H9 (cell line): ENCODE results near the gene GINM1. TPM values are rescaled to one million over a fixed set of nuclear protein-coding genes. Genes with fewer than 3 reads are reported as not detected.

Source experiments
- DNase-seq: peaks from one replicate; pipeline ENCODE4 v3.0.0-alpha.2; 2017
- H2AFZ ChIP-seq: one replicate; pipeline ENCODE4 v1.6.1; 2013; ENCODE audit warnings: mild to moderate bottlenecking, low read length, control low read depth, moderate library complexity
- H2AK5ac ChIP-seq: 2 replicates; pipeline ENCODE4 v1.6.1; 2013; ENCODE audit warnings: low read length, control low read depth, mixed read lengths; ENCODE audit not compliant: insufficient read length
- H2BK120ac ChIP-seq: one replicate; pipeline ENCODE4 v1.6.1; 2013; ENCODE audit warnings: low read depth, mild to moderate bottlenecking, low read length, control low read depth, inconsistent platforms; ENCODE audit not compliant: poor library complexity, severe bottlenecking
- H2BK12ac ChIP-seq: 2 replicates; pipeline ENCODE4 v1.6.1; 2013; ENCODE audit warnings: low read length, control low read depth, mixed read lengths, low read depth; ENCODE audit not compliant: insufficient read length
- H2BK15ac ChIP-seq: 2 replicates; pipeline ENCODE4 v1.6.1; 2013; ENCODE audit warnings: low read depth, low read length, control low read depth
- H2BK20ac ChIP-seq: one replicate; pipeline ENCODE4 v1.6.1; 2013; ENCODE audit warnings: low read depth, mild to moderate bottlenecking, low read length, control low read depth, inconsistent platforms; ENCODE audit not compliant: poor library complexity, severe bottlenecking
- H2BK5ac ChIP-seq: 2 replicates; pipeline ENCODE4 v1.6.1; 2013; ENCODE audit warnings: low read length, control low read depth, mixed read lengths; ENCODE audit not compliant: insufficient read length
- H3K14ac ChIP-seq: 2 replicates; pipeline ENCODE4 v1.6.1; 2013; ENCODE audit warnings: low read length, control low read depth; ENCODE audit not compliant: insufficient read depth
- H3K18ac ChIP-seq: 2 replicates; pipeline ENCODE4 v1.6.1; 2013; ENCODE audit warnings: low read depth, mild to moderate bottlenecking, mixed read lengths, low read length, control low read depth; ENCODE audit not compliant: insufficient read length
- H3K23ac ChIP-seq: 2 replicates; pipeline ENCODE4 v1.6.1; 2013; ENCODE audit warnings: low read length, control low read depth, mixed read lengths, low read depth; ENCODE audit not compliant: insufficient read length
- H3K23me2 ChIP-seq: 2 replicates; pipeline ENCODE4 v1.6.1; 2013; ENCODE audit warnings: low read depth, mild to moderate bottlenecking, mixed read lengths, low read length, control low read depth; ENCODE audit not compliant: insufficient read length, poor library complexity, severe bottlenecking
- H3K27ac ChIP-seq: 2 replicates; pipeline ENCODE4 v1.5.1; 2013; ENCODE audit warnings: low read length, control low read depth, mixed read lengths, low read depth; ENCODE audit not compliant: insufficient read length
- H3K27me3 ChIP-seq: 2 replicates; pipeline ENCODE4 v1.6.1; 2013; ENCODE audit warnings: low read length, control low read depth, inconsistent platforms; ENCODE audit not compliant: insufficient read depth
- H3K4ac ChIP-seq: 2 replicates; pipeline ENCODE4 v1.6.1; 2013; ENCODE audit warnings: low read depth, mild to moderate bottlenecking, control low read depth, inconsistent platforms, low read length, moderate library complexity
- H3K4me1 ChIP-seq: 2 replicates; pipeline ENCODE4 v1.6.1; 2013; ENCODE audit warnings: low read length, control low read depth, inconsistent platforms; ENCODE audit not compliant: insufficient read depth
- H3K4me2 ChIP-seq: 2 replicates; pipeline ENCODE4 v1.6.1; 2013; ENCODE audit warnings: low read length, control low read depth, mixed read lengths; ENCODE audit not compliant: insufficient read length, insufficient read depth
- H3K56ac ChIP-seq: 2 replicates; pipeline ENCODE4 v1.6.1; 2013; ENCODE audit warnings: low read depth, mild to moderate bottlenecking, mixed read lengths, low read length, control low read depth; ENCODE audit not compliant: insufficient read length
- H3K79me1 ChIP-seq: 2 replicates; pipeline ENCODE4 v1.6.1; 2013; ENCODE audit warnings: low read depth, mild to moderate bottlenecking, moderate library complexity, low read length, control low read depth, inconsistent platforms; ENCODE audit not compliant: insufficient read depth, poor library complexity, severe bottlenecking
- H3K79me2 ChIP-seq: 2 replicates; pipeline ENCODE4 v1.6.1; 2013; ENCODE audit warnings: low read length, control low read depth, inconsistent platforms; ENCODE audit not compliant: insufficient read depth
- H3K9ac ChIP-seq: 2 replicates; pipeline ENCODE4 v1.6.1; 2013; ENCODE audit warnings: low read length, control low read depth, mixed read lengths; ENCODE audit not compliant: insufficient read length; ENCODE audit errors: extremely low read depth
- H3K9me3 ChIP-seq: one replicate; pipeline ENCODE4 v1.6.1; 2013; ENCODE audit warnings: low read depth, low read length, inconsistent platforms; ENCODE audit not compliant: control insufficient read depth
- H3T11ph ChIP-seq: one replicate; pipeline ENCODE4 v1.6.1; 2013; ENCODE audit warnings: mild to moderate bottlenecking, low read length, control low read depth, inconsistent platforms
- H4K20me1 ChIP-seq: one replicate; pipeline ENCODE4 v1.6.1; 2013; ENCODE audit not compliant: control insufficient read depth, insufficient read length, insufficient read depth
- H4K5ac ChIP-seq: 2 replicates; pipeline ENCODE4 v1.6.1; 2013; ENCODE audit warnings: low read depth, mild to moderate bottlenecking, mixed read lengths, low read length, control low read depth; ENCODE audit not compliant: insufficient read length
- H4K8ac ChIP-seq: replicated peaks from 2 replicates; pipeline ENCODE4 v1.6.1; 2013; ENCODE audit warnings: low read length, control low read depth, mixed read lengths, low read depth; ENCODE audit not compliant: insufficient read length
- H4K91ac ChIP-seq: 2 replicates; pipeline ENCODE4 v1.6.1; 2013; ENCODE audit warnings: low read depth, mild to moderate bottlenecking, moderate library complexity, mixed read lengths, low read length, control low read depth; ENCODE audit not compliant: insufficient read length
- H3K27ac Mint-ChIP-seq, 3 experiments: 2 replicates in 2 of 3; 3 replicates in 1 of 3; pipeline ENCODE4 v1.8.0; 2020 to 2021; ENCODE audit warnings: mixed read lengths in 3 of 3, mild to moderate bottlenecking in 1 of 3, moderate library complexity in 1 of 3
- H3K27me3 Mint-ChIP-seq: 2 replicates; pipeline ENCODE4 v1.8.0; 2021; ENCODE audit warnings: low read depth, mild to moderate bottlenecking, moderate library complexity, mixed read lengths
- H3K36me3 Mint-ChIP-seq, 3 experiments: 2 replicates in 2 of 3; 3 replicates in 1 of 3; pipeline ENCODE4 v1.8.0; 2020 to 2021; ENCODE audit warnings: low read depth in 3 of 3, mixed read lengths in 3 of 3; ENCODE audit not compliant: insufficient read depth in 1 of 3
- H3K4me1 Mint-ChIP-seq, 2 experiments: 2 replicates each; pipeline ENCODE4 v1.8.0; 2020; ENCODE audit warnings: mixed read lengths in 2 of 2
- H3K4me3 Mint-ChIP-seq, 2 experiments: 2 replicates in 1 of 2; 3 replicates in 1 of 2; pipeline ENCODE4 v1.8.0; 2020 to 2021; ENCODE audit warnings: mild to moderate bottlenecking in 2 of 2, mixed read lengths in 2 of 2, moderate library complexity in 1 of 2
- H3K9me3 Mint-ChIP-seq, 2 experiments: 2 replicates in 1 of 2; 3 replicates in 1 of 2; pipeline ENCODE4 v1.8.0; 2020; ENCODE audit warnings: mild to moderate bottlenecking in 2 of 2, mixed read lengths in 2 of 2, moderate library complexity in 1 of 2
- WGBS: extraction: QIAGEN DNeasy Blood & Tissue Kit; methylation state at CpG from one replicate; pipeline ENCODE4 v1.1.7; 2013; ENCODE audit warnings: missing lambda C conversion rate, low lambda C conversion rate, mixed read lengths; ENCODE audit not compliant: insufficient read length; ENCODE audit errors: extremely low coverage; 5-methylcytosine and 5-hydroxymethylcytosine counted together
- total RNA-seq: library from RNA; stranded (reverse); gene quantifications from 2 replicates; pipeline ENCODE4 v1.2.1, GENCODE V29; 2021
- TF ChIP-seq, protein P1 (sequence below): fragments of 200-600 bp; sonication (generic); conservative IDR thresholded peaks from 3 replicates; pipeline ENCODE4 v1.8.0; 2021; ENCODE audit warnings: antibody characterized with exemption, mild to moderate bottlenecking

GINM1 gene
- total RNA-seq, 1 experiment from 2014 or later = 24.5 TPM

DNA sequence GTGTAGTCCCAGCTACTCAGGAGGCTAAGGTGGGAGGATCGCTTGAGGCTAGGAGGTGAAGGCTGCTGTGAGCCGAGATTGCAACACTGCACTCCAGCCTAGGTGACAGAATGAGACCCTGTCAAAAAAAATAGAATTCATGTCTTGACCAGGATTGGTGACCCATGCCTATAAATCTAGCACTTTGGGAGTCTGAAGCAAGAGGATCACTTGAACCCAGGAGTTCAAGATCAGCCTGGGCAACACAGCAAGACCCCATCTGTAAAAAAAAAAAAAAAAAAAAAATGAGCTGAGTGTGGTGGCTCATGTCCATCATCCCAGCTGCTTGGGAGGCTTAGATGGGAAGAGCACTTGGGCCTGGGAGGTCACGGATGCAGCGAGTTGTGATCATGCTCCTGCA, 34.3 kb downstream of the GINM1 start:
- Histone ChIP-seq H4K8ac (no peak overlapping the region), H3K27ac (no peak overlapping the region), H3K9me3 (no peaks in the 10 kb centered on the region), H3K4ac (no peak overlapping the region), H3K18ac (no peak overlapping the region), H2BK12ac (no peak overlapping the region), H2BK5ac (no peak overlapping the region), H3K4me1 (no peaks in the 10 kb centered on the region), H4K5ac (no peak overlapping the region), H3K56ac (no peak overlapping the region), H3K9ac (no peak overlapping the region), H3K23me2 (no peaks in the 10 kb centered on the region), H4K91ac (no peak overlapping the region), H2AK5ac (no peak overlapping the region), H3K4me2 (no peak overlapping the region), H2BK120ac (no peak overlapping the region), H3K23ac (no peak overlapping the region), H3K14ac (no peak overlapping the region), H3K27me3 (no peaks in the 10 kb centered on the region), H3K79me2 (no peaks in the 10 kb centered on the region), H2BK15ac (no peak overlapping the region), H4K20me1 (no peaks in the 10 kb centered on the region), H2AFZ (no peak overlapping the region), H3T11ph (no peak overlapping the region), H3K79me1 (no peaks in the 10 kb centered on the region), H2BK20ac (no peak overlapping the region)
- H3K4me3 Mint-ChIP-seq = no peak overlapping the region
- no peaks in the 10 kb centered on the region; the same call in 1 of the 2 replicates for H3K27me3 Mint-ChIP-seq
- peaks cover 4 to 53% (median 12%) of the 10 kb centered on the region in 3 experiments; a peak in 6 of 7 replicates for H3K36me3 Mint-ChIP-seq
- H3K9me3 Mint-ChIP-seq = no peaks in the 10 kb centered on the region
- H3K4me1 Mint-ChIP-seq = no peaks in the 10 kb centered on the region; a peak in 1 of 4 replicates
- DNase-seq = no peak
- no peak overlapping the region for H3K27ac Mint-ChIP-seq
- TF ChIP-seq, protein P1, sequence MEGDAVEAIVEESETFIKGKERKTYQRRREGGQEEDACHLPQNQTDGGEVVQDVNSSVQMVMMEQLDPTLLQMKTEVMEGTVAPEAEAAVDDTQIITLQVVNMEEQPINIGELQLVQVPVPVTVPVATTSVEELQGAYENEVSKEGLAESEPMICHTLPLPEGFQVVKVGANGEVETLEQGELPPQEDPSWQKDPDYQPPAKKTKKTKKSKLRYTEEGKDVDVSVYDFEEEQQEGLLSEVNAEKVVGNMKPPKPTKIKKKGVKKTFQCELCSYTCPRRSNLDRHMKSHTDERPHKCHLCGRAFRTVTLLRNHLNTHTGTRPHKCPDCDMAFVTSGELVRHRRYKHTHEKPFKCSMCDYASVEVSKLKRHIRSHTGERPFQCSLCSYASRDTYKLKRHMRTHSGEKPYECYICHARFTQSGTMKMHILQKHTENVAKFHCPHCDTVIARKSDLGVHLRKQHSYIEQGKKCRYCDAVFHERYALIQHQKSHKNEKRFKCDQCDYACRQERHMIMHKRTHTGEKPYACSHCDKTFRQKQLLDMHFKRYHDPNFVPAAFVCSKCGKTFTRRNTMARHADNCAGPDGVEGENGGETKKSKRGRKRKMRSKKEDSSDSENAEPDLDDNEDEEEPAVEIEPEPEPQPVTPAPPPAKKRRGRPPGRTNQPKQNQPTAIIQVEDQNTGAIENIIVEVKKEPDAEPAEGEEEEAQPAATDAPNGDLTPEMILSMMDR = no peak
- WGBS = no CpG with 5 or more reads among the region's 4 CpGs
